MV-4-11 (cell line): ENCODE measurements around the gene LRRN2.
"Not testable (repeated sequence)": the region's sequence is repeated elsewhere in the genome, so short reads cannot be mapped to it uniquely, and the experiment has no call there.

Experiments used
- DNase-seq: peaks from one replicate; lab custom pipeline; 2025; lab: John Stamatoyannopoulos, UW

The LRRN2 gene

GRCh38 chr1:204685236-204686006 is at the start of gene LRRN2:
Gene LRRN2 (minus strand): TSS chr1:204685738. CDS start chr1:204619992, 65,746 bp downstream.
- no peak for DNase-seq

GRCh38 chr1:204735042-204735441 is 49.5 kb upstream of the LRRN2 start:
- no peak for DNase-seq

- no peak for DNase-seq
Observed at GRCh38 chr1:204733869-204734596, 48.5 kb upstream of the LRRN2 start.

- no peak for DNase-seq
Observed at GRCh38 chr1:204733289-204733688, 47.8 kb upstream of the LRRN2 start.

- no peak for DNase-seq
Observed at GRCh38 chr1:204731985-204732575, 46.5 kb upstream of the LRRN2 start.

- DNase-seq: no peak
Observed at GRCh38 chr1:204731509-204731908, 46.0 kb upstream of the LRRN2 start.

GRCh38 chr1:204730826-204731459 is 45.4 kb upstream of the LRRN2 start:
- no peak for DNase-seq

- no peak for DNase-seq
Observed at GRCh38 chr1:204729516-204729915, 44.0 kb upstream of the LRRN2 start.

- no peak for DNase-seq
Observed at GRCh38 chr1:204728456-204728855, 42.9 kb upstream of the LRRN2 start.

- no peak for DNase-seq
Observed at GRCh38 chr1:204728045-204728444, 42.5 kb upstream of the LRRN2 start.

- DNase-seq: not testable (repeated sequence)
Observed at GRCh38 chr1:204727438-204727837, 41.9 kb upstream of the LRRN2 start.

- no peak for DNase-seq
Observed at GRCh38 chr1:204726478-204726877, 40.9 kb upstream of the LRRN2 start.

- no peak for DNase-seq
Observed at GRCh38 chr1:204725821-204726448, 40.4 kb upstream of the LRRN2 start.

- no peak for DNase-seq
Observed at GRCh38 chr1:204723131-204723787, 37.7 kb upstream of the LRRN2 start.

GRCh38 chr1:204721373-204722055 is 36.0 kb upstream of the LRRN2 start:
- no peak for DNase-seq

GRCh38 chr1:204716660-204717059 is 31.1 kb upstream of the LRRN2 start:
- DNase-seq: no peak

GRCh38 chr1:204714861-204715511 is 29.4 kb upstream of the LRRN2 start:
- no peak for DNase-seq

GRCh38 chr1:204714194-204714860 is 28.8 kb upstream of the LRRN2 start:
- no peak for DNase-seq

- DNase-seq: no peak
Observed at GRCh38 chr1:204713541-204713940, 28.0 kb upstream of the LRRN2 start.
